ENCODE measurements around the gene DIP2C. TPM values are rescaled to one million over a fixed set of nuclear protein-coding genes. Genes with fewer than 3 reads are reported as not detected.

The DIP2C gene
- polyA plus RNA-seq, 3 donors, result 0.11 TPM; not detected in 2

DNA sequence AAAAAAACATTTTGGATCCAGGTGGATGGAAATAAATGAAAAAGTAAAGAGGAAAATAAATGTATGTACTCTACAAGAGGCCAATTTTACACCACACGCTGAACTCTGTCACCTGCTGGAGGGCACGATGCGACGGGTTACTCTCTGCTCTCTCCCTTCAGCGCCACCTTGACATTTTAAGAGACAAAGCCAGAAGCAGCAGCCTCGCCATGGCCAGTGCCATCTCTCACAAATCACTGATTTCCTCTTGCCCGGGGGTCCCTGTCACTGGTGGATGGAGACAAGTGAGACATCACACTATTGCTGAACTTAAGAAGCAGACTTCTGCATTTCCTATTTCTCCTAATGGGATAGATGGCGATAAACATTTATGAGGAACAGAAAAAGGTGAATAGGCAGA is 364.2 kb downstream of the DIP2C start:
- Histone ChIP-seq H3K9me3 (replicated peaks in 1 of 2; ENCODE audit: control insufficient read depth in 1 of 2, insufficient read depth in 1 of 2, low read length in 2 of 2) (peaks cover 0 to 16% of the 10 kb centered on the region in 2 donors), H3K36me3 (replicated peaks in 1 of 2; ENCODE audit: control insufficient read depth in 1 of 2, insufficient read depth in 2 of 2, low read length in 2 of 2) (no peaks in the 10 kb centered on the region), H3K9ac (ENCODE audit: insufficient read depth, low read length, poor library complexity, severe bottlenecking) (no peak overlapping the region), H3K4me1 (ENCODE audit: control insufficient read depth in 1 of 2, insufficient read depth in 2 of 2, low read length in 2 of 2) (peaks cover 3 to 7% of the 10 kb centered on the region in 2 donors), H4K20me1 (ENCODE audit: insufficient read depth, low read length) (no peaks in the 10 kb centered on the region), H3K4me3 (replicated peaks in 1 of 3; ENCODE audit: low read depth in 2 of 3, low read length in 3 of 3) (no peak overlapping the region), H3K27me3 (ENCODE audit: control insufficient read depth in 2 of 2, insufficient read depth in 2 of 2, low read length in 2 of 2) (no peaks in the 10 kb centered on the region), H2AFZ (ENCODE audit: insufficient read depth, low read depth, low read length, poor library complexity, severe bottlenecking) (no peak overlapping the region), H3K27ac (ENCODE audit: low read depth in 1 of 2, low read length in 2 of 2) (no peak overlapping the region), H3K4me2 (replicated peaks; ENCODE audit: extremely low read depth, low read length, poor library complexity, severe bottlenecking) (no peak overlapping the region), H3K79me2 (ENCODE audit: insufficient read depth, low read length) (no peaks in the 10 kb centered on the region)
- DNase-seq, result no peak
- H3K27ac Mint-ChIP-seq, result no peak overlapping the region
- H3K4me3 Mint-ChIP-seq, result no peak overlapping the region
- intact Hi-C loops (cut with micrococcal nuclease), result no loop called here
- H3K27me3 Mint-ChIP-seq (ENCODE audit: low read depth in 3 of 3), result peaks cover 0 to 6% (median 2%) of the 10 kb centered on the region in 3 donors
- peaks cover 11% of the 10 kb centered on the region for H3K4me1 Mint-ChIP-seq
- TF ChIP-seq, protein P1, sequence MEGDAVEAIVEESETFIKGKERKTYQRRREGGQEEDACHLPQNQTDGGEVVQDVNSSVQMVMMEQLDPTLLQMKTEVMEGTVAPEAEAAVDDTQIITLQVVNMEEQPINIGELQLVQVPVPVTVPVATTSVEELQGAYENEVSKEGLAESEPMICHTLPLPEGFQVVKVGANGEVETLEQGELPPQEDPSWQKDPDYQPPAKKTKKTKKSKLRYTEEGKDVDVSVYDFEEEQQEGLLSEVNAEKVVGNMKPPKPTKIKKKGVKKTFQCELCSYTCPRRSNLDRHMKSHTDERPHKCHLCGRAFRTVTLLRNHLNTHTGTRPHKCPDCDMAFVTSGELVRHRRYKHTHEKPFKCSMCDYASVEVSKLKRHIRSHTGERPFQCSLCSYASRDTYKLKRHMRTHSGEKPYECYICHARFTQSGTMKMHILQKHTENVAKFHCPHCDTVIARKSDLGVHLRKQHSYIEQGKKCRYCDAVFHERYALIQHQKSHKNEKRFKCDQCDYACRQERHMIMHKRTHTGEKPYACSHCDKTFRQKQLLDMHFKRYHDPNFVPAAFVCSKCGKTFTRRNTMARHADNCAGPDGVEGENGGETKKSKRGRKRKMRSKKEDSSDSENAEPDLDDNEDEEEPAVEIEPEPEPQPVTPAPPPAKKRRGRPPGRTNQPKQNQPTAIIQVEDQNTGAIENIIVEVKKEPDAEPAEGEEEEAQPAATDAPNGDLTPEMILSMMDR (IDR thresholded peaks at IDR 0.05), result no peak
- no peaks in the 10 kb centered on the region for H3K36me3 Mint-ChIP-seq
- H3K9me3 Mint-ChIP-seq, result peaks cover 0 to 14% (median 4%) of the 10 kb centered on the region in 7 donors
- WGBS (ENCODE audit: insufficient coverage), result 92% methylated on average over 6 of the region's 8 CpGs

DNA sequence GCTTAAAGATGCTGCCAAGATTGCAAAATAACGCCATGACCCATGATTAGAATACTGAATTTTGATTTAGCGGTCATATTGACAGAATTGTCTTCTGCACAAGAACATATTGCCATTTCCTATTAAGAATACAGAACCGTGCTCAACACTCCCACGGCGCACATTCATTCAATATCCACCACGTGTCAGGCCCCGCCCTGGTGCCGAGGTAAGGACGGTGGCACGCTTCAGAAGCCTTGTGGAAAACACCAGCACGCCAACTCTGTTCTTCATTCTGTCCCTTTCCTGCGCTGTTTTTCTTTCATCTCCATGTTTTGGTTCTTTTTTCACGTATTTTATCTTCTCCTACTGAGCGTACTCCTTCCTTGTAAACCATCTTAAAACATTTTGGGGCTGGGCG is 364.9 kb downstream of the DIP2C start:
- intact Hi-C loops (cut with micrococcal nuclease), result no loop called here

More for the DNA sequence above, 364.9 kb downstream of the DIP2C start:
- Histone ChIP-seq H4K20me1 (ENCODE audit: insufficient read depth, low read length) (no peaks in the 10 kb centered on the region), H3K9ac (ENCODE audit: insufficient read depth, low read length, poor library complexity, severe bottlenecking) (no peak overlapping the region), H3K36me3 (replicated peaks in 1 of 2; ENCODE audit: control insufficient read depth in 1 of 2, insufficient read depth in 2 of 2, low read length in 2 of 2) (no peaks in the 10 kb centered on the region), H3K4me3 (replicated peaks in 1 of 3; ENCODE audit: low read depth in 2 of 3, low read length in 3 of 3) (no peak overlapping the region), H3K79me2 (ENCODE audit: insufficient read depth, low read length) (no peaks in the 10 kb centered on the region), H3K4me2 (replicated peaks; ENCODE audit: extremely low read depth, low read length, poor library complexity, severe bottlenecking) (no peak overlapping the region), H3K27me3 (ENCODE audit: control insufficient read depth in 2 of 2, insufficient read depth in 2 of 2, low read length in 2 of 2) (no peaks in the 10 kb centered on the region), H3K27ac (ENCODE audit: low read depth in 1 of 2, low read length in 2 of 2) (no peak overlapping the region), H3K4me1 (ENCODE audit: control insufficient read depth in 1 of 2, insufficient read depth in 2 of 2, low read length in 2 of 2) (peaks cover 3 to 6% of the 10 kb centered on the region in 2 donors), H3K9me3 (replicated peaks in 1 of 2; ENCODE audit: control insufficient read depth in 1 of 2, insufficient read depth in 1 of 2, low read length in 2 of 2) (peaks cover 0 to 16% of the 10 kb centered on the region in 2 donors), H2AFZ (ENCODE audit: insufficient read depth, low read depth, low read length, poor library complexity, severe bottlenecking) (no peak overlapping the region)
- Mint-ChIP-seq H3K27me3 (ENCODE audit: low read depth in 3 of 3) (peaks cover 0 to 6% (median 2%) of the 10 kb centered on the region in 3 donors), H3K36me3 (no peaks in the 10 kb centered on the region), H3K4me3 (no peak overlapping the region), H3K27ac (no peak overlapping the region), H3K9me3 (peaks cover 0 to 14% (median 4%) of the 10 kb centered on the region in 7 donors), H3K4me1 (peaks cover 9% of the 10 kb centered on the region)
- DNase-seq, result no peak
- WGBS (ENCODE audit: insufficient coverage), result 93% methylated on average over 12 of the region's 15 CpGs
- TF ChIP-seq, protein P1 (IDR thresholded peaks at IDR 0.05), result no peak

All from CD14-positive monocyte (primary cell).